HEK293T (cell line): ENCODE data around the gene BEND5.

Experiments used
- ARNT ChIP-seq: fragments of 450-650 bp; IDR thresholded peaks from 2 replicates; pipeline ENCODE4 v1.6.1; 2017; ENCODE audit warnings: mild to moderate bottlenecking
- BHLHE40 ChIP-seq: fragments of 450-650 bp; IDR thresholded peaks from 2 replicates; pipeline ENCODE4 v1.6.1; 2016; ENCODE audit warnings: mild to moderate bottlenecking, moderate library complexity, borderline replicate concordance
- HDGF ChIP-seq: fragments of 450-650 bp; IDR thresholded peaks from 2 replicates; pipeline ENCODE4 v1.6.1; 2017; ENCODE audit warnings: antibody characterized with exemption, borderline replicate concordance
- PKNOX1 ChIP-seq: fragments of 450-650 bp; IDR thresholded peaks from 2 replicates; pipeline ENCODE4 v1.6.1; 2016
- SUZ12 ChIP-seq: fragments of 450-650 bp; IDR thresholded peaks from 2 replicates; pipeline ENCODE4 v1.6.1; 2016; ENCODE audit warnings: mild to moderate bottlenecking

DNA sequence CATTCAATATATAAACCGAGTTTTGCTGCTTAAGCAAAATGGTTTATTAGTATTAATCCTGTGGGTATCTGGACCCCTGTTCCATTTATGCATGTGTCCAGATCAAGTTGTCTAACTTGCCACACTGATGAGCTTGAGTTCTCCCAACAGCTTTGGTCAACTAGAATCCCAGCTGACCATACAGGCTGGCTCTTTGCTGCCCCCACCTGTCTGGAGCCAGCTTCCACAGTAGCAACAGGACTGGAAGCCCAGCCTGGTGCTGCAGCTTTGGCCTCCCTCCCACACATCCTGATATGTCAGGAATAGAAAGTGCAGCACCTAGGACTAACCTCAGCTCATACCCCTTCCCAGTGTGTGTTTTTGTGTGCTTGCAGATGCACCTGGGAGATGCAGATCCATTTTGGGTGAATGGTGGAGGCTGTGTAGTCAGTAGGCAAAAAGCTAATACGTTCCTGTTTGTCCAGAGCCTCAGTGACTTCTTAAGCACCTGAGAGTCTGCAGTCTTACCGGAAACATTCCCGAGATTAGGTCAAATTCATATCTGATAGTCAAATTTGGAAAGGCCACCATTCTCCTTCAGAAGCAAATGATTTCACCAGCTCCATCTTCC is 40.9 kb upstream of the BEND5 start:
- TF ChIP-seq ARNT (no peak), HDGF (no peak), PKNOX1 (no peak), BHLHE40 (no peak), SUZ12 (no peak)
